HL-60 (cell line): Measurements from ENCODE around the gene LTN1.

Experiments used
- DNase-seq, 2 experiments: peaks; one replicate each; pipeline ENCODE4 v3.0.0-alpha.2; 2010 to 2020; ENCODE audit warnings: low read depth in 1 of 2, low spot score in 1 of 2
- H3K27ac ChIP-seq: fragments of 250-450 bp; sonication (Bioruptor Pico); replicated peaks from 2 replicates; pipeline ENCODE4 v1.5.1; 2020; ENCODE audit warnings: mild to moderate bottlenecking, moderate library complexity
- H3K27me3 ChIP-seq: fragments of 250-450 bp; sonication (Bioruptor Pico); 2 replicates; pipeline ENCODE4 v1.5.1; 2021; ENCODE audit warnings: mild to moderate bottlenecking, moderate library complexity; ENCODE audit not compliant: insufficient read depth, poor library complexity, severe bottlenecking
- H3K4me3 ChIP-seq: replicated peaks from 2 replicates; pipeline ENCODE4 v1.5.1; 2011; ENCODE audit warnings: mild to moderate bottlenecking, control low read depth, low read length; ENCODE audit not compliant: insufficient read depth
- GABPA ChIP-seq: IDR thresholded peaks from 2 replicates; pipeline ENCODE4 v1.6.1; 2012; ENCODE audit warnings: low read depth
- POLR2AphosphoS5 ChIP-seq: IDR thresholded peaks from 2 replicates; pipeline ENCODE4 v1.6.1; 2012; ENCODE audit warnings: low read depth
- SPI1 ChIP-seq: IDR thresholded peaks from 2 replicates; pipeline ENCODE4 v1.6.1; 2012; ENCODE audit warnings: low read depth, mild to moderate bottlenecking, borderline replicate concordance
- TF ChIP-seq, protein P1 (sequence below): IDR thresholded peaks from one replicate; pipeline ENCODE4 v1.5.1; 2011; ENCODE audit warnings: low read length, control low read depth, inconsistent platforms; ENCODE audit not compliant: insufficient read depth
- TF ChIP-seq, protein P2 (sequence below): IDR thresholded peaks from 2 replicates; pipeline ENCODE4 v1.6.1; 2012; ENCODE audit warnings: low read depth; ENCODE audit not compliant: insufficient replicate concordance

The LTN1 gene

DNA sequence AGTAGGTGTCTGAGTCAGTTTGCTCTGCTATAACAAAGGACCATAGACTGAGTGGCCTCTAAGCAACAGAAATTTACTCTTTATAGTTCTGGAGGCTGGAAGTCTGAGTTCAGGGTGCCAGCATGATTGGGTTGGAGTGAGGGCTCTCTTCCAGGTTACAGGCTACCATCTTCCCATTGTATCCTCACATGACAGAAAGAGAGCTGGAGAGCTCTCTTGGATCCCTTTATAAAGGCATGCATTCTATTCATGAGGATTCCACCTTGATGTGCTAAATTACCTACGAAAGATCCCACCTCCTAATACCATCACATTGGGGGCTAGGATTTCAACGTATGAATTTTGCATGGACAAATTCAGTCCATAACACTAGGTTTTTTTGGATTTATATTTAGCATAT, 79.6 kb downstream of the LTN1 start:
- Histone ChIP-seq H3K27ac (no peak overlapping the region), H3K4me3 (no peak overlapping the region), H3K27me3 (no peaks in the 10 kb centered on the region)
- TF ChIP-seq, protein P1, sequence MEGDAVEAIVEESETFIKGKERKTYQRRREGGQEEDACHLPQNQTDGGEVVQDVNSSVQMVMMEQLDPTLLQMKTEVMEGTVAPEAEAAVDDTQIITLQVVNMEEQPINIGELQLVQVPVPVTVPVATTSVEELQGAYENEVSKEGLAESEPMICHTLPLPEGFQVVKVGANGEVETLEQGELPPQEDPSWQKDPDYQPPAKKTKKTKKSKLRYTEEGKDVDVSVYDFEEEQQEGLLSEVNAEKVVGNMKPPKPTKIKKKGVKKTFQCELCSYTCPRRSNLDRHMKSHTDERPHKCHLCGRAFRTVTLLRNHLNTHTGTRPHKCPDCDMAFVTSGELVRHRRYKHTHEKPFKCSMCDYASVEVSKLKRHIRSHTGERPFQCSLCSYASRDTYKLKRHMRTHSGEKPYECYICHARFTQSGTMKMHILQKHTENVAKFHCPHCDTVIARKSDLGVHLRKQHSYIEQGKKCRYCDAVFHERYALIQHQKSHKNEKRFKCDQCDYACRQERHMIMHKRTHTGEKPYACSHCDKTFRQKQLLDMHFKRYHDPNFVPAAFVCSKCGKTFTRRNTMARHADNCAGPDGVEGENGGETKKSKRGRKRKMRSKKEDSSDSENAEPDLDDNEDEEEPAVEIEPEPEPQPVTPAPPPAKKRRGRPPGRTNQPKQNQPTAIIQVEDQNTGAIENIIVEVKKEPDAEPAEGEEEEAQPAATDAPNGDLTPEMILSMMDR = no peak
- TF ChIP-seq, protein P2, sequence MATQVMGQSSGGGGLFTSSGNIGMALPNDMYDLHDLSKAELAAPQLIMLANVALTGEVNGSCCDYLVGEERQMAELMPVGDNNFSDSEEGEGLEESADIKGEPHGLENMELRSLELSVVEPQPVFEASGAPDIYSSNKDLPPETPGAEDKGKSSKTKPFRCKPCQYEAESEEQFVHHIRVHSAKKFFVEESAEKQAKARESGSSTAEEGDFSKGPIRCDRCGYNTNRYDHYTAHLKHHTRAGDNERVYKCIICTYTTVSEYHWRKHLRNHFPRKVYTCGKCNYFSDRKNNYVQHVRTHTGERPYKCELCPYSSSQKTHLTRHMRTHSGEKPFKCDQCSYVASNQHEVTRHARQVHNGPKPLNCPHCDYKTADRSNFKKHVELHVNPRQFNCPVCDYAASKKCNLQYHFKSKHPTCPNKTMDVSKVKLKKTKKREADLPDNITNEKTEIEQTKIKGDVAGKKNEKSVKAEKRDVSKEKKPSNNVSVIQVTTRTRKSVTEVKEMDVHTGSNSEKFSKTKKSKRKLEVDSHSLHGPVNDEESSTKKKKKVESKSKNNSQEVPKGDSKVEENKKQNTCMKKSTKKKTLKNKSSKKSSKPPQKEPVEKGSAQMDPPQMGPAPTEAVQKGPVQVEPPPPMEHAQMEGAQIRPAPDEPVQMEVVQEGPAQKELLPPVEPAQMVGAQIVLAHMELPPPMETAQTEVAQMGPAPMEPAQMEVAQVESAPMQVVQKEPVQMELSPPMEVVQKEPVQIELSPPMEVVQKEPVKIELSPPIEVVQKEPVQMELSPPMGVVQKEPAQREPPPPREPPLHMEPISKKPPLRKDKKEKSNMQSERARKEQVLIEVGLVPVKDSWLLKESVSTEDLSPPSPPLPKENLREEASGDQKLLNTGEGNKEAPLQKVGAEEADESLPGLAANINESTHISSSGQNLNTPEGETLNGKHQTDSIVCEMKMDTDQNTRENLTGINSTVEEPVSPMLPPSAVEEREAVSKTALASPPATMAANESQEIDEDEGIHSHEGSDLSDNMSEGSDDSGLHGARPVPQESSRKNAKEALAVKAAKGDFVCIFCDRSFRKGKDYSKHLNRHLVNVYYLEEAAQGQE = no peak
- no peak for TF ChIP-seq SPI1
- no peak for TF ChIP-seq POLR2AphosphoS5
- no peak for TF ChIP-seq GABPA
- DNase-seq = no peak

DNA sequence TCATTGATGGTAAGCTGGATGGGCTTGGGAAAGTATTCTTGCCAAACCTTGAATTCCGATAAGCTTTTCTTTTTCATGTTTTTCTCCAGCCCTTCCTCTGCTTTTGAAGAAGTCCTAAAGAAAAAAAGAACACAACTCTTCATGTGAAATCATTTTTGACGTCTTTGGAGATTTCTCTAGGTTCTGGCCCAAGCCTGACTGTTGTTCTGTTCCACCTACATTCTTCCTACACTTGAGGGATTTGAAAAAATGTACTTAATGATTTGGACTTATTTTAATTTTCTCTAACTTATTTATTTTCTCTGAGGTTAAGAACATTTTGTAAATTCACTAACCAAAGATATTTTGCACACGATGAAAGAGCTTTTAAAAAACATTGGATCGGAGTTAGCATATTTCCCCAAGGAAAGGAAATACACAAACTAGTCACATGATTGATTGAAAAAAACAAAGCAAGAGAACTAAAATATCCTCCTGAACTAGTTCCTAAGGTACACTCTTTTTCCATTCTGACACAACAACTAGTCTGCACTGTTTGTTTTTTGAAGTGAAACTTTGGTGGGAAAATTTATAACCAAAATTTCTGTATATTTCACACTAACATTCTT, 82.3 kb downstream of the LTN1 start:
- Histone ChIP-seq H3K27me3 (no peaks in the 10 kb centered on the region), H3K4me3 (no peak overlapping the region), H3K27ac (no peak overlapping the region)
- no peak for DNase-seq
- TF ChIP-seq, protein P2 = no peak
- TF ChIP-seq POLR2AphosphoS5 = no peak
- TF ChIP-seq SPI1 = no peak
- TF ChIP-seq, protein P1 = no peak
- no peak for TF ChIP-seq GABPA

DNA sequence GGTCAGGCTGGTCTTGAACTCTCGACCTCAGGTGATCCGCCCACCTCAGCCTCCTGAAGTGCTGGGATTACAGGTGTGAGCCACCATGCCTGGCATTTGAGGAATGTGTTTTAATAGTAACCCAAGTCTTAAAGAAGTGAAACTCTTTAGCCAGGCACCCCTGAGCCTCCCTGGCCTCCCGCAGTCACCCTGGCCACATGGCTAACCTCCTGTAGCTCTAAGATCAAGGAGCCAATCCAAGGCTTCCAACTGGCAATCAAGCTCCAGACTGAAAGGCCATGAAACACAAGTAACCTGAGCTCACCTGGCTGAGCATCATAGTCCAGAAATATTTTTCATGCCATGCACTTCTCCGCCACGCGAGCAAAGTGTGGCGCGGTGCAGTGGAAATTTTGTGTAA, 84.3 kb downstream of the LTN1 start:
- Histone ChIP-seq H3K4me3 (no peak overlapping the region), H3K27me3 (no peaks in the 10 kb centered on the region), H3K27ac (no peak overlapping the region)
- TF ChIP-seq GABPA (no peak), POLR2AphosphoS5 (no peak), SPI1 (no peak)
- TF ChIP-seq, protein P1 = no peak
- TF ChIP-seq, protein P2 = no peak
- no peak for DNase-seq
